ENCODE results near the gene FALEC.

FALEC gene

DNA sequence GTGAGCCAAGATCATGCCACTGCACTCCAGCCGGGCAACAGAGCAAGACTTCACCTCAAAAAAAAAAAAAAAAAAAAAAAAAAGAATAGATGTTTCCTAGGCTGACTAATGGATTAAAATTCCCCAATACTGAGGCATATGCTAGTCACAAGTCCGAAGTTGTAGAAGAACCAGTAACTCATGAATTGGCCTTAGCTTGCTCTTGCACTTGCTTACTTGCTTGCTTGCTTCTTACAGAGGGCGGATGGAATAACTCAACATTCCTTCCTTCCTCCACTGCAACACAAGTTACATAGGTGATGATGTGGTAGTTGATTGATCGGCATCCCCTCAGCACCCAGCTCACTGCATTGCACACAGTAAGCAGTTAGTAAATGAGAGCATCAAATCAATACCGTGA, 31.1 kb upstream of the FALEC start:
- no peak overlapping the region for H3K27ac ChIP-seq (ENCODE audit: low read length)
- H3K27me3 ChIP-seq (ENCODE audit: low read depth, low read length), result no peaks in the 10 kb centered on the region
- H3K4me1 ChIP-seq (ENCODE audit: control insufficient read depth in 1 of 2, insufficient read depth in 2 of 2, low read length in 2 of 2), result peaks cover 6 to 8% of the 10 kb centered on the region in 2 donors
- H3K9me3 ChIP-seq (ENCODE audit: control insufficient read depth in 1 of 2, low read length in 2 of 2), result no peaks in the 10 kb centered on the region
- H3K36me3 ChIP-seq (ENCODE audit: control insufficient read depth in 1 of 2, insufficient read depth in 2 of 2, low read length in 2 of 2), result peaks cover 3 to 5% of the 10 kb centered on the region in 2 donors
- H3K4me3 ChIP-seq (ENCODE audit: low read depth in 1 of 2, low read length in 2 of 2), result no peak overlapping the region

DNA sequence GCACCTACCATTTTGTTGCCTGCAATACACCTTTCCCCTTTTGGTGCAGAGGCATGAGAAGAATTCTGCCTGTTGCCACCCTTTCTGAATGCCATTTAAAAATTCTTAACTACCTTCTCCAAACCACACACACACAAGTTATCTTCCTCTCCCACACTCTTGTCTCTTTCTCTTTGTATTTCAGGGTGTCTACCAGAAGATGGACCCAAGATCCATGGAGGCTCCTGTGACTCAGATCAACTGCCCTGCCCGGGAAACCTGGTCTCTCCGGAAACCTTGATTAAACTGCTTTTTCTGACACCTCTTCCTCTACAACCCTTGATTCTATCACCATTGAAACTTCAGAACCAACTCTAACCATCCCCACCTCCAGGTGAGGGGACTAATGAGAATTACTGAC, 30.7 kb upstream of the FALEC start:
- no peaks in the 10 kb centered on the region for H3K27me3 ChIP-seq (ENCODE audit: low read depth, low read length)
- H3K36me3 ChIP-seq (ENCODE audit: control insufficient read depth in 1 of 2, insufficient read depth in 2 of 2, low read length in 2 of 2), result peaks cover 3 to 6% of the 10 kb centered on the region in 2 donors
- no peak overlapping the region for H3K4me3 ChIP-seq (ENCODE audit: low read depth in 1 of 2, low read length in 2 of 2)
- H3K27ac ChIP-seq (ENCODE audit: low read length), result no peak overlapping the region
- H3K4me1 ChIP-seq (ENCODE audit: control insufficient read depth in 1 of 2, insufficient read depth in 2 of 2, low read length in 2 of 2), result peaks cover 6 to 8% of the 10 kb centered on the region in 2 donors
- H3K9me3 ChIP-seq (ENCODE audit: control insufficient read depth in 1 of 2, low read length in 2 of 2), result no peaks in the 10 kb centered on the region

DNA sequence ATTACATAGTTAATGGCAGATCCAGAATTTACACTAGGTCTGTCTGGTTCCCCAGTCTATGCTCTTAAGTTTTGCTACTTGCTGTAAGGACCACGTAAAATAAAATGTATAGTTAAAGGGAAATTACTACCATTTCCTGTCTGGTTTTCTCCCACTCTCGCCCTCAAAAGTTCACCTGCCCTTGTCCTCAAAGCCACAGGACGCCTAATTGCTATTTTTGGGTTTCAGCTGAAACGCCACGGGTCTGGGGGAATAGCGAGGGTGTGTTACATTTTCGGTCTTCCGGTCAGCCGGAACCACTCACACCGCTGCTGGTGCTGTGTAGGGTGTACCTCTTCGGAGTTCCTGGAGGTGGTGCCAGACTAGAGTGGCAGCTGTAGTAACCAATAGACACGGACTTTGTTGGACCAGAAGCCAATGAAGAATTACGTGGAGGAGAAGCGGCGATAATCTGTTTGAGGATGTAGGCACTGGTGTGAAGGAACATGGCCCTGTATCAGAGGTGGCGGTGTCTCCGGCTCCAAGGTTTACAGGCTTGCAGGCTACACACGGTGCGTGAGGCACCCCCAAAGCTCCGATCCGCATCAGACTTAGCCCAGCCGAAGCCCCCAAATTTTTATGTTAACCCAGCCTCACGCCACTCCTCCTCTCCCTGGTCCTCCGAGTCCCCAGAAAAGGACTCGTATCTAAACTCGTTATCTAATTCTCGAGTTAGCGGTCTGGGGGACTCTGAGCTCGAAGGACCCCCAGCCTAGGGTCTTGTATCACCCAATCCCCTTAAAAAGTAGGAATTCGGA, 28.4 kb upstream of the FALEC start, which contains the start of gene TARS2:
TARS2 (plus strand) TSS at position 454 of the 797 bp plus-strand sequence; CDS start at position 486, 32 bp downstream.
- no peaks in the 10 kb centered on the region for H3K9me3 ChIP-seq (ENCODE audit: control insufficient read depth in 1 of 2, low read length in 2 of 2)
- H3K27ac ChIP-seq (ENCODE audit: low read length), result peak within 1 kb of the TSS; percentile 77
- H3K27me3 ChIP-seq (ENCODE audit: low read depth, low read length), result no peaks in the 10 kb centered on the region
- H3K36me3 ChIP-seq (ENCODE audit: control insufficient read depth in 1 of 2, insufficient read depth in 2 of 2, low read length in 2 of 2), result peaks cover 15 to 20% of the 10 kb centered on the region in 2 donors
- peaks cover 6 to 8% of the 10 kb centered on the region in 2 donors for H3K4me1 ChIP-seq (ENCODE audit: control insufficient read depth in 1 of 2, insufficient read depth in 2 of 2, low read length in 2 of 2)
- peak within 1 kb of the TSS; percentile 90 to 99 for H3K4me3 ChIP-seq (ENCODE audit: low read depth in 1 of 2, low read length in 2 of 2)

DNA sequence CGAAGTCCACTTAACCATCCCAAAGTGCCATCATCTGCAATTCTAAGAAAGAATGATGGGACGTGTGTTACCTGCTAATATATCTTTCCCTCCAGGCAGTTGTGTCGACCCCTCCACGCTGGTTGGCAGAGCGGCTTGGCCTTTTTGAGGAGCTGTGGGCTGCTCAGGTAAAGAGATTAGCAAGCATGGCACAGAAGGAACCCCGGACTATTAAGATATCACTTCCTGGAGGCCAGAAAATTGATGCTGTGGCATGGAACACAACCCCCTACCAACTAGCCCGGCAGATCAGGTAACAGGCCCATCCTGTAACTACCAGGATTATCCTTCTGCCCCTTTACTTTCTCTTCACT, 27.8 kb upstream of the FALEC start:
- no peaks in the 10 kb centered on the region for H3K9me3 ChIP-seq (ENCODE audit: control insufficient read depth in 1 of 2, low read length in 2 of 2)
- no peaks in the 10 kb centered on the region for H3K27me3 ChIP-seq (ENCODE audit: low read depth, low read length)
- H3K4me1 ChIP-seq (ENCODE audit: control insufficient read depth in 1 of 2, insufficient read depth in 2 of 2, low read length in 2 of 2), result peaks cover 6 to 8% of the 10 kb centered on the region in 2 donors
- peak overlapping the region; percentile 90 to 99 for H3K4me3 ChIP-seq (ENCODE audit: low read depth in 1 of 2, low read length in 2 of 2)
- H3K27ac ChIP-seq (ENCODE audit: low read length), result peak overlapping the region; percentile 77
- peaks cover 18 to 24% of the 10 kb centered on the region in 2 donors for H3K36me3 ChIP-seq (ENCODE audit: control insufficient read depth in 1 of 2, insufficient read depth in 2 of 2, low read length in 2 of 2)

DNA sequence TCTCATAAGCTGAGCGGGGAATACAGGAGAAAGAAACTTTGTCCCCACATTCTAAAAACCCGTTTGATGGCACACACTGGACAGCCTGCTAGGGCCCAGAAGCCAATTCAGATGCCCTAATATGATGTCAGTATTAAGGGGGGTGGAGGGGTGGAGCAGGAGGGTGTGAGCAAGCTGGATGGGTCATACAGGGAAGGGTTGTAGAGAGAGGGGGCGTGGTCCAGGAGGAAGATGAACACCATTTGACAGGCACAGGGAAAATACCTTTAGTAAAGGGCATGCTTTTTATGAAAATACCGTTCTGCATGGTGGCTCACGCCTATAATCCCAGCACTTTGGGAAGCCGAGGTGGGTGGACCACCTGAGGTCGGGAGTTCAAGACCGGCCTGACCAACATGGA, 22.4 kb upstream of the FALEC start:
- Histone ChIP-seq H3K4me1 (ENCODE audit: control insufficient read depth in 1 of 2, insufficient read depth in 2 of 2, low read length in 2 of 2) (peaks cover under 1 to 2% of the 10 kb centered on the region in 2 donors), H3K9me3 (ENCODE audit: control insufficient read depth in 1 of 2, low read length in 2 of 2) (no peaks in the 10 kb centered on the region), H3K27me3 (ENCODE audit: low read depth, low read length) (no peaks in the 10 kb centered on the region), H3K36me3 (ENCODE audit: control insufficient read depth in 1 of 2, insufficient read depth in 2 of 2, low read length in 2 of 2) (peaks cover 35 to 59% of the 10 kb centered on the region in 2 donors), H3K27ac (ENCODE audit: low read length) (no peak overlapping the region), H3K4me3 (ENCODE audit: low read depth in 1 of 2, low read length in 2 of 2) (no peak overlapping the region)

DNA sequence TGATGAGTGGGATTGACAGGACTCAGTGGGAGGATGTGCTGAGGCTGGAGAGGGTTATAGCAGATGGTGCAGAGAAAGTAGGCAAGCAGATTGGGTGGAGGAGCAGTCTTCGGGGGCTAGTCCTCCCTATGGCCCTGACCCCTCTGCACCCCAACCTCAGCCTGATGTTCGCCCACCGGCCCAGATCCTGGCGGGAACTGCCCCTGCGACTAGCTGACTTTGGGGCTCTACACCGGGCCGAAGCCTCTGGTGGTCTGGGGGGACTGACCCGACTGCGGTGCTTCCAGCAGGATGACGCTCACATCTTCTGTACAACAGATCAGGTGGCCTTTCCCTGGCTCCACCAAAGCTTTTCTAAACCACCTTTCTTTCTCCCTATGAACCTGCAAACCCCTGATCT, 17.2 kb upstream of the FALEC start:
- H3K9me3 ChIP-seq (ENCODE audit: control insufficient read depth in 1 of 2, low read length in 2 of 2), result no peaks in the 10 kb centered on the region
- no peak overlapping the region for H3K4me3 ChIP-seq (ENCODE audit: low read depth in 1 of 2, low read length in 2 of 2)
- no peak overlapping the region for H3K27ac ChIP-seq (ENCODE audit: low read length)
- no peaks in the 10 kb centered on the region for H3K27me3 ChIP-seq (ENCODE audit: low read depth, low read length)
- no peaks in the 10 kb centered on the region for H3K4me1 ChIP-seq (ENCODE audit: control insufficient read depth in 1 of 2, insufficient read depth in 2 of 2, low read length in 2 of 2)
- peaks cover 31 to 48% of the 10 kb centered on the region in 2 donors for H3K36me3 ChIP-seq (ENCODE audit: control insufficient read depth in 1 of 2, insufficient read depth in 2 of 2, low read length in 2 of 2)

DNA sequence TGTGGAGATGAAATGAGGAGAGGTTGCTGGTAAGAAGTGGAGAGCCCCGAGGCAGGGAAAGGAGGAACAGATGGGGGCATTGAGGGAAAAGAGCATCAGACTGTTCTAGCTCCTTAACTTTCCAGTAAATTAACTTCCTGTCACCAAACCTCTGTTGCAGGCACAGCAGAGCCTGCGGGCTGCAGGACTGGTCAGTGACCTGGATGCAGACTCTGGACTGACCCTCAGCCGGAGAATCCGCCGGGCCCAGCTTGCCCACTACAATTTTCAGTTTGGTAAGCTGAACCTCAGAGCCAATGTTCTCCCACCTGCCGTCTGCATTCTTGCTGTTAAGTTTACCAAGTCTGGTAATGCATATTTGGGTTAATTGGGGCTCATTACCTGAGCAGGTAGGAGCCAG, 10.1 kb upstream of the FALEC start:
- H3K4me1 ChIP-seq (ENCODE audit: control insufficient read depth in 1 of 2, insufficient read depth in 2 of 2, low read length in 2 of 2), result peaks cover 4 to 6% of the 10 kb centered on the region in 2 donors
- H3K36me3 ChIP-seq (ENCODE audit: control insufficient read depth in 1 of 2, insufficient read depth in 2 of 2, low read length in 2 of 2), result peaks cover 32 to 34% of the 10 kb centered on the region in 2 donors
- no peak overlapping the region for H3K4me3 ChIP-seq (ENCODE audit: low read depth in 1 of 2, low read length in 2 of 2)
- no peaks in the 10 kb centered on the region for H3K9me3 ChIP-seq (ENCODE audit: control insufficient read depth in 1 of 2, low read length in 2 of 2)
- no peaks in the 10 kb centered on the region for H3K27me3 ChIP-seq (ENCODE audit: low read depth, low read length)
- H3K27ac ChIP-seq (ENCODE audit: low read length), result no peak overlapping the region

DNA sequence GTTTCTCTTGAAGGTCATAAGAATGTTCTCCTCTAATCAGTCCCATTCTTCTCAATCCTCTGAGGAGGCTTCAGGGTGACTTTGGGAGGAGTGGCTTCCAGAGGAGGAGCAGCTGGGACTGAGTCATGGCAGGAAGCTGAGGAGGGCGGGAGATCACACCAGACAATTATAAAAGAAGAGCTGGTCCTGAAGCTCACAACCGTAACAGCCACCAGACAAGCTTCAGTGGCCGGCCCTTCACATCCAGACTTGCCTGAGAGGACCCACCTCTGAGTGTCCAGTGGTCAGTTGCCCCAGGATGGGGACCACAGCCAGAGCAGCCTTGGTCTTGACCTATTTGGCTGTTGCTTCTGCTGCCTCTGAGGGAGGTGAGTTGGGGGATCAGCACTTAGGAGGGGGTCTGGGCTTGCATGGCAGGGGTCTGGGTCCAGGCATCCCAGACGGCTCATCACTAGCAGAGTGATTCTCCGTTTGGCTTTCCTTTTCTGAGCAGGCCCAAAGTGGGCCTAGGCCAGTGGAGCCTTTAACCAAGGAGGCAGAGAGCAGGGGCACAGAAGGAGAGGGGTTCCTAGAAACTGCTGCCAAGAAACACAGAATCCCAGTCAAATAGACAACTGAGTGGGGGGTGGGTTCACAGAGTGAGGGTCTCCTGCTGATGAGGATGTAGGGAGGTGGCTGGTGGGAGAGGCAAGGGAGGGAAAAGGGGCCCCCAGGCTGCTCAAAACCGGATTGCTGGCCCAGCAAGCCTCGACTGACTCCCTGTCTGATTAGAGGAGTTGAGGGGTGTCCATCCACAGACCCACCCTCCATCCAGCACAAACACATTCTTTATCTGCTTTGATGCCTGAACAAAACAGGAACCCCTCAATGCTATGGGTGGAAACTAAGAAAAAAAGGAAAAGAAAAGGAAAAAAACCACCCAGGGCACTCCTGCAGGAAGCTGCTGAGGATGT, 7.4 kb upstream of the FALEC start, which contains the start of gene ECM1:
ECM1 (plus strand) TSS at position 198 of the 953 bp plus-strand sequence; CDS start at position 299, 101 bp downstream.
- Histone ChIP-seq H3K9me3 (ENCODE audit: control insufficient read depth in 1 of 2, low read length in 2 of 2) (no peaks in the 10 kb centered on the region), H3K27me3 (ENCODE audit: low read depth, low read length) (no peaks in the 10 kb centered on the region), H3K36me3 (ENCODE audit: control insufficient read depth in 1 of 2, insufficient read depth in 2 of 2, low read length in 2 of 2) (peaks cover 29 to 36% of the 10 kb centered on the region in 2 donors), H3K27ac (ENCODE audit: low read length) (peak within 1 kb of the TSS; percentile 87), H3K4me1 (ENCODE audit: control insufficient read depth in 1 of 2, insufficient read depth in 2 of 2, low read length in 2 of 2) (peaks cover 4 to 6% of the 10 kb centered on the region in 2 donors), H3K4me3 (ENCODE audit: low read depth in 1 of 2, low read length in 2 of 2) (peak within 1 kb of the TSS; percentile 52 to 53)

DNA sequence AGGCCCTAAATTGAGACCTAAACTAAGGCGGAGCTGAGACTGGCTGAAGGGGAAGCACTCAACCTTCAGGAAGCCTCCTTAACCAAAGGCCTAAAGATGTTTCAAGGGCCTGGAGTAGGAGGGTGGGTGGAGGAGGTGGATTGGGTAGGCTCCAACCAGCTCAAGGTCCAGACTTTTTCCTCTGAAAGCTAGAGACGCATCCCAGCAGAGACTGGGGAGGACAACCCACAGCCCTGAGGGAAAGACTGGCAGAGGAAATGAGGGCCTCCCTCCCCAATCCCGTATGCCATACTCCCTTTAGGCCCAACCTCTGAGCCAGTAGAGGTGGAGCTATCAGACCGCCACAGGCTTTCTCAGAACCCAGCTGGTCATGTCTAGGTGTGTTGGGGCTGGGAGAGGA, 6.6 kb upstream of the FALEC start:
- Histone ChIP-seq H3K4me1 (ENCODE audit: control insufficient read depth in 1 of 2, insufficient read depth in 2 of 2, low read length in 2 of 2) (peaks cover 4 to 6% of the 10 kb centered on the region in 2 donors), H3K36me3 (ENCODE audit: control insufficient read depth in 1 of 2, insufficient read depth in 2 of 2, low read length in 2 of 2) (peaks cover 27 to 36% of the 10 kb centered on the region in 2 donors), H3K27ac (ENCODE audit: low read length) (no peak overlapping the region), H3K9me3 (ENCODE audit: control insufficient read depth in 1 of 2, low read length in 2 of 2) (no peaks in the 10 kb centered on the region), H3K27me3 (ENCODE audit: low read depth, low read length) (no peaks in the 10 kb centered on the region), H3K4me3 (ENCODE audit: low read depth in 1 of 2, low read length in 2 of 2) (peak overlapping the region; percentile 24 to 53)

DNA sequence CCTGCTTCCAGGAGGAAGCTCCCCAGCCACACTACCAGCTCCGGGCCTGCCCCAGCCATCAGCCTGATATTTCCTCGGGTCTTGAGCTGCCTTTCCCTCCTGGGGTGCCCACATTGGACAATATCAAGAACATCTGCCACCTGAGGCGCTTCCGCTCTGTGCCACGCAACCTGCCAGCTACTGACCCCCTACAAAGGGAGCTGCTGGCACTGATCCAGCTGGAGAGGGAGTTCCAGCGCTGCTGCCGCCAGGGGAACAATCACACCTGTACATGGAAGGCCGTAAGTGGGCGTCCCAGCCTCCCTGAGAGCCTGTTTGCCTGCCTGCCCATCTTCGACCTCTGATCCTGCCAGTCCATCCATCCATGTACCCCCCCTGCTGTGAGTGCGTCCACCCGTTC, 4.0 kb upstream of the FALEC start:
- no peaks in the 10 kb centered on the region for H3K27me3 ChIP-seq (ENCODE audit: low read depth, low read length)
- H3K4me1 ChIP-seq (ENCODE audit: control insufficient read depth in 1 of 2, insufficient read depth in 2 of 2, low read length in 2 of 2), result peaks cover 11 to 16% of the 10 kb centered on the region in 2 donors
- H3K27ac ChIP-seq (ENCODE audit: low read length), result no peak overlapping the region
- no peak overlapping the region for H3K4me3 ChIP-seq (ENCODE audit: low read depth in 1 of 2, low read length in 2 of 2)
- H3K9me3 ChIP-seq (ENCODE audit: control insufficient read depth in 1 of 2, low read length in 2 of 2), result no peaks in the 10 kb centered on the region
- peaks cover 4 to 12% of the 10 kb centered on the region in 2 donors for H3K36me3 ChIP-seq (ENCODE audit: control insufficient read depth in 1 of 2, insufficient read depth in 2 of 2, low read length in 2 of 2)

Data from muscle layer of duodenum (tissue), 2 donors.